DMS79 treated with DMSO at 0.1 percent for 48 hours (cell line): ENCODE results near the gene CLSTN2.

Source experiments
- DNase-seq: peaks from one replicate; lab custom pipeline; 2025; lab: John Stamatoyannopoulos, UW

The CLSTN2 gene

DNA sequence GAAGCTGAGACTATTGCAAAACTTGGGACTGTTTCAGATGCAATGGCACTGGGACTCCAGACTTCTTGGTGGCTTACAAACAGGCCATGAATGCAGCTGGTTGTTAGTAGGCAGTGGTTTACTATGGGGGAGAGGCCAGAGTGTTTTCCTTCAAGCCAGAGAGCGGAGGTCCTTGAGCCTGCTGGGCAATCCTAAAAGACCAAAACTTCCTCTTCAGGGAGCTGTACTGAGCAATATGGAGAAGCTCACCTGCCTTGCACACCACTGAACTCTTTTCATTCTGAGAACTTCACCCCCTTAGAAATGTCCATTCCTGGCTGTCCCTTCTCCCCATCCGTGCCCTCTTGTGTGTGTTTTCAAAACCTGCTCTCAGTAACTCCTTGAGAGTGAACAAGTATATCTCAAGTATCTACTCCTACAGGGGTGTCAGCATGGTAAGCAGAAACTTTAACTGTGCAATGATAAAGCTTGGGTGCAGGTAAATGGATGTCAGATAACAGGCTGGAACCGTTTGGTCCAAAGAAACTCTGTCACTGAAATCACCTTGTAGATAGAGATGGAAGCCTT is 213.9 kb downstream of the CLSTN2 start:
- DNase-seq, result peak; percentile 62

DNA sequence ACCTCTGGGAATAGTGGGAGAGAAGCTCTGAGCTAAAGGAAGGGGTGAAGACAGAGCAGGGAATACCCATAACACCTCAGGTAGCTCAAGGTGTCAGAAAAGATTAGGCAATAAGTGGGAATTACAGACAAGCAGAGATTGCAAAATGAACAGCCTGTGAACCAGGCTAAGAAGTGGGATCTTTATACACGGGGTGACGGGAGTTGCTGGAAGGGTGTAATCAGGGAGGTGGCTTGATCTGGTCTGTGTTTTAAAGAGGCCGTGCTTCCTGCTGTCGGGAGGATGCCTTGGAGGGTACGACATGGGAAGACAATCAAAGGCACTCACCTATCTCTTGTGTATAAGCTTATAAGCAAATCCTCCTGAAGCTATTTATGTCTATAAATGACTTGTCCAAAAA is 216.3 kb downstream of the CLSTN2 start:
- DNase-seq, result no peak

DNA sequence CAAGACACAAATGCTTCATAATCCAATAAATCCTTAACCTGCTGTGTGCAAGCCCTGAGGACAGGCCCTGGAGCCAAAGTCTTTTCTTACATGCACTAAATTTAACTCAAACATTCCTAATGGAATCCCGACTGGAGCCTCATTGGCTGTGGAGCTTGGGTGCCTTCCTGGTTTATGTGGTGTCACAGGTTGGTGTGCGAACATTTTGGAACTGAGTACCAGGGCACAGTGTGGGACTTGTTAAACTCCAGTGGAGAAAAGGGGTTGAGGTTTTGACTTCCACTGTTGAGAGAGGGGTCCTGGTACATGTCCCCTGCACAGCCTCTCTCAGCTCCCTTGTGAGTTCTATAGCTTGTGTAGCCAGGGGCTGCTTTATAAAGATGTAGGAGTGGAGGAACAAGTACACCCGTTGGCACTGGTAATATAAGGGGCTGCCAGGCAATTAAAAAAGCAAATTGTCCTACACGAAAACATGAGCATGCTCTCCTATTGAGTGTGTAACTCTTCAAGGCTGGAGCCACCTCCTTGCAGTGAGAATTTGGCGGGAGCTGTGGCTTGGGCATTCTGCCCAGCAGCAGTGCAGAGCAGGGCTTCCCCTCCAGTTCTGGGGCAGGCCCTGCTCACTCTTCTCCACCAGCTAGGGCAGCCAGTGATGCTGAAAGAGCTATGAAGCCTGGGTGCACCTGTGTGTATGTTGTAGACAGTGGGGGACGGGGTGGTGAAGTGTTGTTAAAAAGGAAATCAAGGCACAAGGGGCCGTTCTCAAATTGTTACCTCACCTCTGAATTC is 218.1 kb downstream of the CLSTN2 start:
- peak; percentile 93 for DNase-seq

DNA sequence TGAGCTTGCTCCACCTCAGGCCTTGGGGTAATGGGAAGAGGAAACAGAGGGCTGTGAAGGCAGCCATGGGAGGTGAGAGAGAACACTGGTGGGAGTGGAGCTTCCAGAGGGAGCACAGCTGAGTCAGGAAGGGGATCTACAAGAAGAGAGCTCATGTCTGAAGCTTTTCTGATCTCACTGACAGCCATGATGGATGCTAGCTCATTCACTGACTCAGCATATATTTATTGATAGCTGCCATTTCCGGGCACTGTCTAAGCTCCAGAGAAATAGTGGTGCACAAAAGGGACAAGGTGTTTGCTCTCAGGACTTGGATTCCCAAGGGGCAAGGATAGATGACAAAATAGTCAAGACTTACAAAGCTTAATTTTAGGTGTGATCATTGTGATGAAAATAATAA is 218.8 kb downstream of the CLSTN2 start:
- DNase-seq, result no peak

DNA sequence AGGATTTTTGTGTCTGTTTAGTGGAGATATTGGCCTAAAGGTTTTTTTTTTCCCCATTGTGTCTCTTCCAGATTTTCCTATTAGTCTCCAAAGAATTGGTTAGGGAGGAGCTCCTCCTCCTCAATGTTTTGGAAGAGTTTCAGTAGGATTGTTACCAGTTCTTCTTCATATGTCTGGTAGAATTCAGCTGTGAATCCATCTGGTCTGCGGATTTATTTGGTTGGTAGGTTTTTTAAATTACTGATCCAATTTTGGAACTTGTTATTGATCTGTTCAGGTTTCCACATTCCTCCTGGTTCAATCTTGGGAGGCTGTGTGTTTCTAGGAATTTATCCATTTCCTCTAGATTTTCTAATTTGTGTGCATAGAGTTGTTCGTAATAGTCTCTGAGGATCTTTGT is 222.2 kb downstream of the CLSTN2 start:
- no peak for DNase-seq

DNA sequence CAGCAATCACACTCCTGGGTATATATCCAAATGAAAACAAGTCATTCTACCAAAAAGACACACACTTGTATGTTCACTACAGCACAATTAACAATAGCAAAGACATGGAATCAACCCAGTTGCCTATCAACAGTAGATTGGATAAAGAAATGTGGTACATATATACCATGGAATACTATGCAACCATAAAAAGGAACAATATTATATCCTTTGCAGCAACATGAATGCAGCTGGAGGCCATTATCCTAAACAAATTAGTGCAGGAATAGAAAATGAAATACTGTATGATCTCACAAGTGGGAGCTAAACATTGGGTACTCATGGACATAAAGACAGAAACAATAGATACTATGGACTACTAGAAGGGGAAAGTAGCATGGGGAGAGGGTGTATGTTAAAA is 224.7 kb downstream of the CLSTN2 start:
- DNase-seq, result no peak

DNA sequence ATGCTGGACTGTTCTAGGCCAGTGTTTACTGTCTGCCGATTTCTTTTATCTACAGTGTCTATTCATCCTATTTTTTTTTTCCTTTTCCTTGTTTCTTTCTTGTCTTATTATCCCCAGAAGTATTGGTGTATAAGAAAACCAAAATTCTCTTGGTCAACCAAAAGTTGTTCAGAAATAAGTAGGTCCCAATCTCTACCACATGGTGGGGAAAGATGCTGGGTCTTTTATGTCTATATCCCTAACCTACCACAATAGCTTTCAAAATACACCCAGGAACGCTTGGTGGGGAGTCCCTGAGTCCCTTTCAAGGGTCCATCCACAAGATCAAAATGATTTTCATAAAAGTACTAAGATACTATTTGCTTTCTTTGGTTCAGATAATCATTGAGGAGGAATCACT is 225.6 kb downstream of the CLSTN2 start:
- no peak for DNase-seq

DNA sequence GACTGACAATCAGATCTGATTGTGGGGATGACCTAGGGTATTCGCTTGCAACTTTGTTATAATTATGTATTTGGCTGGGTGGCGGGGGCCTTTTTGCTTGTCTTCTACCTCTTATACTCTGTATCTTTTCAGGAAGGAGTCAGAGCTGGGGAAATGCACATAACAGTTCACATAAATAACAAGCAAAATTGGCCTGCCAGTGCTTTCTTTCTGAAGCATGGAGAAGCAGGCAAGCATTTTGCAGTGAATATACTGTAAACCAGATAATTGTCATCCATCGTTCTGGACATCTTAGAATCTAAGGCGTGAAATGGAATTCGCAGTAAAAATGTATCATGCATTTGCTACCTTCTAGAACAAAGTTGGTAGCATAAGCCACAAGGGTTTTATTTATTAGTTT is 227.6 kb downstream of the CLSTN2 start:
- no peak for DNase-seq

DNA sequence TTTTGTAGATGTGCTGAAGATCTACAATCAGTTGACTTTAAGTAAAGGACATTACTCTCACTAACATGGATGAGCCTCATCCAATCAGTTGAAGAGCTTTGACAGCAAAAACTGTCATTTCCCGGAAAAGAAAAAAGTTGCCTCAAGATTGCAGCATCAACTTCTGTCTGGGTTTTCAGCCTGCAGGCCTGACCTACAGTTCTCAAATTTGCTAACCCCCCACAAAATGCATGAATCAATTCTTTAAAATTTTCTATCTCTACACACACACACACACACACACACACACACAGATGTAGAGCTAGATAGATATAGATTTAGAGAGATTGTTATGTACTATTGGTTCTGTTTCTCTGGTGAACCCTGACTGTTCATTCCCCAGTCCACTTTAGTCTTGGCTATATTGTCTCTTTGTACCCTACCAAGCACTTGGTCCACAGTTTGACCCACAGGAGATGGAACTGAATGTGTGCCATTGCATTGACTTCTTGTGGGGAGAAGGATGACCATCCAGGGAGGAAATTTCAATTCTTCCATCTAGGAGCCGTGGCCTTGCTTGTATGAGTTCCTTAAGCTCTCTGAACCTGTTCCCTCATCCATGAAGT is 228.3 kb downstream of the CLSTN2 start:
- DNase-seq, result no peak

DNA sequence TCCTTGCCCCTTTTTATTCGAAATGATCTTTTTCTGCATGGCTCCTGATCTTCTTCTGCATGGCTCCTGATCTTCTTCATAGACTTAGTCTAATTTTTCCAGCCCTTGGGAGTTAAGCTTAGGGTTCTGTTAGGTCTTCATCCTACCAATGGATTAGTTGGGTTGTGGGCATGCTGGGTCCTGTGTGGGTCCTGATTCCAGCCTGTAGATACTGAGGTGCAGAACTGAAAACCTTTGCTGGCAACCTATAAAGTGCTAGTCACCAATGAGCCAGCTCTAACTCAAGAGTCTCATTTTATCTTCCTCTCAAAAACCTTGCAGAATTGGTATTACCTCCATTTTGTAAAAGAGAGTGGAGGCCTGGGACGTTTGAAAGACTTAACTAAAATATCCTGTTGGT is 229.2 kb downstream of the CLSTN2 start:
- DNase-seq, result no peak

DNA sequence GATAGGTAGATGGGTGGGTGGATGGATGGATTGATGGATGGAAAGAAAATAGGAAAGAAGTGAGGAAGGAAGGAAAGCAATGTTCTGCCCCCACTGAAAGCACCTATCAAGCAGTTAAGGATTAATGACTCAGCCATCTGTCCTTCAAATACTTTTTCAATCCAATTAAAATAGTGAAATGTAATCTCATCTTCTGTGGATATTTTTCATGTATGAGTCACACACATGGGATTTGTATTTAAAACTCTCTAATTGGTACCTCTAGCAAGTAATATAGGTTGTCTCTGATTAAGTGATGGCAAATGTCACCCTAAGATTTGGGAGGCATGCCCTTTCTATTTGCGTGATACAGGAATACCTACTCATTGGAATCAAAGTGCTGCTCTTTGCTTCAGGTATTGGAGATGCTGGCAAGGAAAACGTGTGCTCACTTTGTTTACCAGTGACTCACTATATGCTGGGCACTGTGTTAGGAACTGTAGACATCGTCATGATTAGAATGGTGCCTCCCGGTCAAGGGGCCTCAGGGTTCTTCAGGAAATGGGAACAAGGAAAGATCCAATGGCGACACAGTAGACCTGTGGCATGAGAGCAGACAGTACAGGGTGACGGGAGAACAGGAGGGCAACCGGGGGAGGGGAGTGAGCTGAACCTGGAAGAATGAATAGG is 230.1 kb downstream of the CLSTN2 start:
- DNase-seq, result no peak

DNA sequence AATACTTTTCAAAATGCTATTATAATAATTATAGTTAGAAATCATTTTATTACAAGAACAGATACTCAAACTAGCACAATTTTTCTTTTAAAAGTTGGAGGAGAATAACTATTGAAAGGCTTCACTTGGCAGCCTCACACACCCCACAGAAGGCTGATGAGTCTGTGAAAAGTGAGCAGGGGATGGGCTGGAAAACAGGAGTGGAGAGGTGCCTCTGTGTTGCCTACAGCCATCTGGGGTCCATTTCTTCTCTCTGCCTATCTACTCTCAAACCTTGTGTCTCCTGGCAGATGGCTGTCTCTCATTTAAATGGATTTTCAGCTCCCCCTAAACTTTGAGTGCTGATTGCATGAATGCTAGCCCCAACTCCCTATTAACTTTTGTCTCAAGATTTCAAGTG is 230.8 kb downstream of the CLSTN2 start:
- no peak for DNase-seq

DNA sequence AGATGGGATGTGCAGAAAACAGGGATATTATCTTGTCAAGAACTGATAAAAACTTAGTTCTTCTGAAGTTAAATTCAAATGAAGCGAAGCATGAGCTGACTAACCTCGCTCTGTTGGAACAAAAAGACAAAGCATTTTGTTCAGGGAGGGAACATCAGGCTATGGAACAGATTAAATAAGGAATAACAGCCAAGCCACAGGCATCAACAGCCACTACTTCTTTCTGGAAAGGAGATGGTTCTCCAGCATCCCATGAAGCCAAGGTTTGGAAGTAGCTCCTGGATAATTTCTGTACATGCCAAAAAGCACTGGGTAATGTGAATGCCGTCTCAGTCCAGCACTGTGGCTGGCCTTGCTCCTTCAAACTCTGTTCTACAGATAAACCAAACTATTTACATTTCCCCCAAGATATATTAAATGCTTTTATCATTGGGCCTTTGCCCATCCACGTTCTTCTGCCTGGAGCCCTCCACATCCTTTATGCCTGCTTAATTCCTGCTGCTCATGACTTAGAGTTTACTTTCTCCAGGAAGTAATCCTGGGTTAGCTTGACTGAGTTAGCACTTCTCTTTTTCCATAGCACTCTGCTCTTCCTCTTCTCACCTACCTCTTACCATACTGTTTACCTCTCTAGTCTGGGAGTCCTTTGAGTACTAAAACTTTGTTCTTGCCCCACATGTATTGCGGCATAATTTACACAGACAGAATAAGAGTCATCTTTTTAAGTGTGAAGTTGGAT is 232.0 kb downstream of the CLSTN2 start:
- no peak for DNase-seq

DNA sequence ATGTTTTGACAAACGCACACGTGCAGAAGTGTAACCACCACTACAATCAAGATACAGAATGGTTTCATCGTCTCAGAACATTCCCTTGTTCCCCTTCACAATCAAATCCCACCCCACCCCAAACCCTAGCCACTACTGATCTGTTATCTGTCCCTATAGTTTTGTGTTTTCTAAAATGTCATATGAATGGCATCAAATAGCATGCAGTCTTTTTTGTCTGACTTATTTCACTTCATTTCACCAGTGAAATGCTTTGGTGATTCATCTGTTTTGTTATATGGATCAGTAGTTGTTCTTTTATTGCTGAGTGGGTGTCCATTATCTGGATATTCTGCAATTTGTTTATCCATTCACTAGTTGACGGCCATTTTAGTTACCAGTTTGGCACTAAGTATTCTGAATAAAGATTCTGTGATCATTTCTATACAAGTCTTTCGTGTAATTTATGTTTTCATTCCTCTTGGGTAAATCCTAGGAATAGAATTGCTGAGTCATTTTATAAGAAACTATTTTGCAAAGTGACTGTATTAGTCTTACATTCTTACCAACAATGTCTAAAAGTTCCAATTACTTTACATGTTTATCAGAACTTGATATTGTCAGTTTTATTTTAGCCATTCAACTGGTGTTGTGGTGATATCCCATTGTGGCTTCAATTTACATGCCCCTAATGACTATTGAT is 232.8 kb downstream of the CLSTN2 start:
- DNase-seq, result no peak

DNA sequence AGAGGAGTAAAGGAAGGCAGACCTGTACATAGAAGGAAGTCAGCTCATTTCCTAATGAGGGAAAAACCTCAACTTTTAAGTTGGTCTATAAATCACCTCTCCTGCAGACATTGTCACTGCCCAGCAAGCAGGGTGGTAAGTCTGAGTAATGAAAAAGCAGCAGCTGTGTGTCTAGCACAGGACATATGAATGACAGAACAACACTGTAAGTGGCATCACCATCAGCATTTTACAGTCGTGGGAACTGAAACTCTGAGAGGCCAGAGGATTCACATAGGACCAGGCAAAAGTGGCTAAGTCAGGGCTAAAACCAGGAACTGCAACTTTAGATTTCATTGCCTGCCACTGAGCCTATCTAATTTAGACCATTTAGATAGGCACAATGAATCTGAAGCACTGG is 235.6 kb downstream of the CLSTN2 start:
- DNase-seq, result no peak

DNA sequence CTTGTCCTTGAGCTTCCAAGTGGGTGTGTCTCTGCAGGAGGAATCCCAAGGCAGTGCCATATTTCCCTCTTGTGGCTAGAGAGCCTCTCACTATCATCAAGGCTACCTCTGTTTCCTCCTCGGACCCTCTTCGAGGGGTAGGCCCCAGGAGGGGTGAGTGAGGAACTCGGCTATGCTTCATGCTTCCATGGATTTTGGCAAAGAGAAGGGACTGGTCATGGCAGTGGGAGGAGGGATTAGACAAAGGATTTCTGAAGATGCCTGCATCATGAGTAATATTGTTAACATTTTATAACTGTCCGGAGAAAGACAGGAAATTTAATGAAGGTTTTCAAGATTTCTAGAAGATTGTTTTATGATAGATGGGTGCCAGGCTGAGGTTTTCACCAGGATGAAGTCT is 241.5 kb downstream of the CLSTN2 start:
- no peak for DNase-seq

DNA sequence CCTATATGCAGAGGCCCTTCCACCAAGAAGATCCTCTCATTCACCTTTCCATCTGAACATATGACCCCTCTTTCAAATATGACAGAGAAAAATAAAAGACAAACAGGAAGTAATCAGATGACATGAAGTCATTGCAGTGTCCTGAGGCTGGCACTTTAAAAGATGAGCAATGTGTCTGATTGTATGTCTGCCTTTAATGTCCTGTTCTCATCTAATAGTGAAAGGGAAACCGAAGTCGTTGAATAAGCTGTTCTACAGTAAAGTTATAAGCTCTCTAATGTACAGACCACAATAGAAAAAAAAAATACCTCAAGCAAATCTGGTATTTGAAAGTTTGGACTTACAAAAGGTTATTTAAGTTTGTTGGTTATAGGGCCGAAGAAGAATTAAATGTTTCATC is 243.0 kb downstream of the CLSTN2 start:
- DNase-seq, result no peak

DNA sequence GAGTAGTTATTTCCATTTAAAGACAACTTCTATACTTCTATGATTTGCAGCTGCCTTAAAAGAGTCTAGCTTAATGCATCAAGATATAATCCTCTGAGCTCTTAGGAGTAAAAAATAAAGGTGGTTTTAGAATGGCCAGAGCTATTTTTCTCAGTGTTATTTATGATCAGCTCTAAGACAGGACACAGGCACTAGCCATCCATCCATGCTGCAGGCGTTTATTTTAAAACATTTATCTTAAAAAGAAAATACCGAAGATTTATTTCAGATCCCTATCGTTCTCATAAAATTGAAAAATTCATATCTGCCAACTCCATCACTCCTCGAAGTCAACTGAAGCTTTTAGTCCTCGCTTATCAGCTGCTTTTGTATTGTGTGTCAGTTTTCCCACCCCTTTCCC is 243.5 kb downstream of the CLSTN2 start:
- no peak for DNase-seq

DNA sequence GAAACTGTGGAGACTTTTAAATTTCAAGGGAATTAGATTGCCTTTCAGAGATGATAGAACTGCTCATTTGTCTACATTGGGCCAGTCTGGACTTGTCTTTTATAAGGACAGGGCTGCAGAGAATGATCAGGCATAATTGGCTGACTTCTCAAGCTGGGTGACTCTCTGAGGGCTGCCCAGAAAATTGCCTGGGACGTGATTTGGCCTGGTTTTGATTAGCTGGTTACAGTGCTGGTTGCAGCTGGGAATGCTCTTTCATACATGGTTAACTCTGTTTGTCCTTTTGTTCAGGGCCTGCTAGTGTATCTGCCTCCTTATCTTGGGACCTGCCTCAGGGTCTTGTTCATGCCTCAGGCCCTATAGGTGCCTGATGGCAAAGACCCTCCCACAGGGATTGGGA is 245.6 kb downstream of the CLSTN2 start:
- DNase-seq, result peak; percentile 76

DNA sequence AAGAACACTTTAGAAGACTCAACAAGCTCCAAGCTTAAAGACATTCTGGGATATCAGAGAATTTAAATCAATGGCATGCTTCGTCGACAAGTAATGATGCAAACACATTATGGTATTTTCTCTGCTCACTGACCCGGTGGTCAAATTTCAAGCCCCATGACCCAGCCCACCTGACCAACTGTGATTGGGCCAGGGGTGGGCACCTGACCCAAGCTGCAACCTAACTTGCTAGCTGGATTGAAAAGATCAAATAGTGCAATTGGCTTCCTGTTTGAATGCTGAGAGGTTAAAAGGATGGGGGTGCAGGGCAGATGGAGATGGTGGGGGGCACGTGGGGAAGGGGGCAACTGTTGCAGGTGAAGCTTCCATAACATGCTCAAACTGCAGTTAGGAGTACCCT is 250.4 kb downstream of the CLSTN2 start:
- no peak for DNase-seq

DNA sequence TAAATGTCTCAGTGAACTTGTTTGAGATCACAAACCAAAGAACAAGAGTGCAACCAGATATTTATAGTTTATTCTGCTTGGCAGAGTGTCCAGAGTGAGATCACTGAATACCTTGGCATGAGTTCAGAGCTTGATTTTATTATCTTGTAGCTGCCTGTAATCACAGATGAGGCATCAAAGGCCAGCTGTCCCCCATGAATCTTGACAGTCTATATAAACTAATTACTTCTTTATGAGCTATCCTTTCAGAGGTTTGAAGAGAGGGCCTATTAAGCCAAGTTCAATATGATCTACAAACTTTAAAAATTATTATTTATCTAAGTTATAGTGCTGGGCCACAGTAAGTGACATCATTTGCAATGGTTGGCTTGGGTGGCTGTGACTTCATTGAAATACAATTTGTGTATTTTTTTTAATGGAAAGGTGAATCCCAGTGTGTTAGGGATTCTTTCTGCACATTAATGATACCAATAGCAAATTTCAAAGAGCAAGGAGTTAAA is 251.5 kb downstream of the CLSTN2 start:
- peak; percentile 84 for DNase-seq

DNA sequence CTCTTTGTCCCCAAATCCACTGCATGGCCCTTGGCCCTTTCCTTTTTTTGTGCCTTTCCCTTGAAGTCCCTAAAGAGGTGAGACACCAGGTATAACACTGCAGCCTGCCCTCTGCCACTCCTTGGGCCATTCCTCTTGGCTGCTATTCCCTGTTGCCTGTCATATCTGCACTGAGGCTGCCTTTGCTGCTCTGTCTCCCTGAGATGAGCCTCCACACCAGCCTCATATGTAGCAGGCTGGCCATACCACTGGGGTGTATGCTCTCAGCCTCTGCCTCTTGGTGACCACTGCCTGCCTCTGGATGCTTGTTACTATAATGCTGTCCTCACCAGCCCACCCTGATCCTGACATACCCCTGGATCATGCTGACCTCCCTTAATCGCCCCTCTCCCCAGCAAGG is 252.0 kb downstream of the CLSTN2 start:
- DNase-seq, result no peak
